ENCODE measurements around the gene HTRA1. TPM values are rescaled to one million over a fixed set of nuclear protein-coding genes. Genes with fewer than 3 reads are reported as not detected.

HTRA1 gene
- total and polyA plus RNA-seq, 2 of the 4 experiments (the other 2 are of a cell fraction) = 28.5 to 108 TPM

DNA sequence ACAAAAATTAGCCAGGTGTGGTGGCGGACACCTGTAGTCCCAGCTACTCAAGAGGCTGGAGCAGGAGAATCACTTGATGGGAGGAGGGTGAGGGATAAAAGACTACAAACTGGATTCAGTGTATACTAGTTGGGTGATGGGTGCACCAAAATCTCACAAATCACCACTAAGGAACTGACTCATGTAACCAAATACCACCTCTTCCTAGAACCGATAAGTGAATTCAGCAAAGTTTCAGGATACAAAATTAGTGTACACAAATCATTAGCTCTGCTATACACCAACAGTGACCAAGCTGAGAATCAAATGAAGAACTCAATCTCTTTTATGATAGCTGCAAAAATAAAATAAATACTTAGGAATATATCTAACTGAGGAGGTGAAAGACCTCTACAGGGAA lies 76.2 kb downstream of the HTRA1 start:
- H2AK5ac ChIP-seq (ENCODE audit: low read depth, low read length) = no peak overlapping the region
- H2AFZ ChIP-seq (replicated peaks; ENCODE audit: low read length, poor library complexity) = no peak overlapping the region
- ChIA-PET POLR2A (ENCODE audit: unreplicated experiment) (no interaction called here), CTCF (no interaction called here)
- no peaks in the 10 kb centered on the region for H3K9me1 ChIP-seq (ENCODE audit: insufficient read depth, low read length)
- no peak overlapping the region for H3K23ac ChIP-seq (ENCODE audit: low read depth, low read length)
- intact Hi-C loops (cut with micrococcal nuclease) (no loop called here), dilution Hi-C loops (cut with HindIII; ENCODE audit: low sequenced_read_pairs, unreplicated experiment) (no loop called here), in situ Hi-C loops (cut with MboI; ENCODE audit: low sequenced_read_pairs) (no loop called here)
- no peaks in the 10 kb centered on the region for H3K9me3 ChIP-seq (ENCODE audit: control insufficient read depth, insufficient read depth, low read length)
- no peak overlapping the region for H3K18ac ChIP-seq (ENCODE audit: low read depth, low read length)
- no peak overlapping the region for H3K14ac ChIP-seq (replicated peaks; ENCODE audit: low read depth, low read length)
- H4K20me1 ChIP-seq (ENCODE audit: insufficient read depth, low read length) = no peaks in the 10 kb centered on the region
- H2BK5ac ChIP-seq (ENCODE audit: low read depth, low read length, poor library complexity, severe bottlenecking) = no peak overlapping the region
- H4K8ac ChIP-seq (ENCODE audit: low read depth in 2 of 2, low read length in 2 of 2) = no peak overlapping the region
- H3K79me1 ChIP-seq (ENCODE audit: low read depth in 1 of 2, low read length in 2 of 2) = no peaks in the 10 kb centered on the region
- H3K4ac ChIP-seq (ENCODE audit: low read depth, low read length) = no peak overlapping the region
- no peak overlapping the region for H3K9ac ChIP-seq (ENCODE audit: low read depth, low read length)
- ATAC-seq (ENCODE audit: low read depth) (no peak), DNase-seq (no peak)
- no peak overlapping the region for H3K4me2 ChIP-seq (ENCODE audit: low read depth, low read length)
- peaks cover 13% of the 10 kb centered on the region for H3K27me3 ChIP-seq (ENCODE audit: control insufficient read depth, insufficient read depth, low read length)
- H3K4me1 ChIP-seq (ENCODE audit: control insufficient read depth, insufficient read depth, low read length) = no peaks in the 10 kb centered on the region
- no peak overlapping the region for H2AK9ac ChIP-seq (replicated peaks; ENCODE audit: low read depth, low read length, poor library complexity)
- no peak overlapping the region for H2BK120ac ChIP-seq (ENCODE audit: low read depth, low read length)
- no peak overlapping the region for H4K91ac ChIP-seq (ENCODE audit: insufficient read depth, low read depth, low read length)
- WGBS, 2 experiments (ENCODE audit: extremely low coverage in 2 of 2, insufficient read length in 1 of 2) = no CpG with 5 or more reads among the region's 2 CpGs
- BruUV-seq (replicated peaks) = no TSS peak
- H3K56ac ChIP-seq (ENCODE audit: extremely low read depth, insufficient read depth, low read length) = no peak overlapping the region
- no peak overlapping the region for H3K27ac ChIP-seq (ENCODE audit: insufficient read depth, low read length)
- H3K36me3 ChIP-seq (ENCODE audit: control insufficient read depth, insufficient read depth, low read length) = no peaks in the 10 kb centered on the region
- no peak overlapping the region for H2BK15ac ChIP-seq (ENCODE audit: low read depth, low read length)
- no peak overlapping the region for H4K5ac ChIP-seq (ENCODE audit: low read depth, low read length)
- TF ChIP-seq FOS (IDR thresholded peaks at IDR 0.05; ENCODE audit: low read depth, low read length) = no peak
- TF ChIP-seq NFE2L2 (IDR thresholded peaks at IDR 0.05; ENCODE audit: low read depth, low read length) = no peak
- no peak for TF ChIP-seq POLR2A (IDR thresholded peaks at IDR 0.05; ENCODE audit: low read depth, low read length)
- no peak for TF ChIP-seq BHLHE40 (IDR thresholded peaks at IDR 0.05; ENCODE audit: low read depth, low read length)
- no peak for TF ChIP-seq RAD21 (IDR thresholded peaks at IDR 0.05; ENCODE audit: low read length)
- TF ChIP-seq, protein P1, sequence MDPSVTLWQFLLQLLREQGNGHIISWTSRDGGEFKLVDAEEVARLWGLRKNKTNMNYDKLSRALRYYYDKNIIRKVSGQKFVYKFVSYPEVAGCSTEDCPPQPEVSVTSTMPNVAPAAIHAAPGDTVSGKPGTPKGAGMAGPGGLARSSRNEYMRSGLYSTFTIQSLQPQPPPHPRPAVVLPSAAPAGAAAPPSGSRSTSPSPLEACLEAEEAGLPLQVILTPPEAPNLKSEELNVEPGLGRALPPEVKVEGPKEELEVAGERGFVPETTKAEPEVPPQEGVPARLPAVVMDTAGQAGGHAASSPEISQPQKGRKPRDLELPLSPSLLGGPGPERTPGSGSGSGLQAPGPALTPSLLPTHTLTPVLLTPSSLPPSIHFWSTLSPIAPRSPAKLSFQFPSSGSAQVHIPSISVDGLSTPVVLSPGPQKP (IDR thresholded peaks at IDR 0.05; ENCODE audit: borderline replicate concordance, low read depth, low read length) = no peak
- TF ChIP-seq MAFK (IDR thresholded peaks at IDR 0.05; ENCODE audit: low read depth, low read length) = no peak
- TF ChIP-seq, protein P2, sequence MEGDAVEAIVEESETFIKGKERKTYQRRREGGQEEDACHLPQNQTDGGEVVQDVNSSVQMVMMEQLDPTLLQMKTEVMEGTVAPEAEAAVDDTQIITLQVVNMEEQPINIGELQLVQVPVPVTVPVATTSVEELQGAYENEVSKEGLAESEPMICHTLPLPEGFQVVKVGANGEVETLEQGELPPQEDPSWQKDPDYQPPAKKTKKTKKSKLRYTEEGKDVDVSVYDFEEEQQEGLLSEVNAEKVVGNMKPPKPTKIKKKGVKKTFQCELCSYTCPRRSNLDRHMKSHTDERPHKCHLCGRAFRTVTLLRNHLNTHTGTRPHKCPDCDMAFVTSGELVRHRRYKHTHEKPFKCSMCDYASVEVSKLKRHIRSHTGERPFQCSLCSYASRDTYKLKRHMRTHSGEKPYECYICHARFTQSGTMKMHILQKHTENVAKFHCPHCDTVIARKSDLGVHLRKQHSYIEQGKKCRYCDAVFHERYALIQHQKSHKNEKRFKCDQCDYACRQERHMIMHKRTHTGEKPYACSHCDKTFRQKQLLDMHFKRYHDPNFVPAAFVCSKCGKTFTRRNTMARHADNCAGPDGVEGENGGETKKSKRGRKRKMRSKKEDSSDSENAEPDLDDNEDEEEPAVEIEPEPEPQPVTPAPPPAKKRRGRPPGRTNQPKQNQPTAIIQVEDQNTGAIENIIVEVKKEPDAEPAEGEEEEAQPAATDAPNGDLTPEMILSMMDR (conservative IDR thresholded peaks at IDR 0.05; ENCODE audit: low read depth, low read length) = no peak
- no peak for TF ChIP-seq MAZ (IDR thresholded peaks at IDR 0.05; ENCODE audit: borderline replicate concordance, low read depth, low read length)
- TF ChIP-seq MXI1 (IDR thresholded peaks at IDR 0.05; ENCODE audit: borderline replicate concordance, low read depth, low read length) = no peak
- no peak for TF ChIP-seq RFX5 (IDR thresholded peaks at IDR 0.05; ENCODE audit: low read depth, low read length)
- TF ChIP-seq RCOR1 (IDR thresholded peaks at IDR 0.05; ENCODE audit: insufficient replicate concordance, low read length) = no peak
- no peak for TF ChIP-seq SMC3 (IDR thresholded peaks at IDR 0.05; ENCODE audit: low read depth, low read length)
- no peak for TF ChIP-seq CEBPB (IDR thresholded peaks at IDR 0.05; ENCODE audit: low read depth, low read length)
- no peak for TF ChIP-seq CHD1 (IDR thresholded peaks at IDR 0.05; ENCODE audit: low read depth, low read length)
- H2BK20ac ChIP-seq (ENCODE audit: low read depth, low read length) = no peak overlapping the region
- no peak overlapping the region for H3K4me3 ChIP-seq (ENCODE audit: insufficient read depth, low read depth, low read length)

Measured in IMR-90 (cell line).